Measurements from ENCODE around the gene PRODH2.

The PRODH2 gene

GRCh38 chr19:35753634-35754369 is 58.8 kb downstream of the PRODH2 start:
- TF ChIP-seq TAF1 (IDR thresholded peaks at IDR 0.05; ENCODE audit: borderline replicate concordance, insufficient read depth, low read length), result no peak
- TF ChIP-seq SIN3A (IDR thresholded peaks at IDR 0.05; ENCODE audit: borderline replicate concordance, insufficient read depth, low read length), result no peak
- no peak for TF ChIP-seq POLR2AphosphoS5 (IDR thresholded peaks at IDR 0.05; ENCODE audit: low read depth, low read length)
- TF ChIP-seq, protein P1, sequence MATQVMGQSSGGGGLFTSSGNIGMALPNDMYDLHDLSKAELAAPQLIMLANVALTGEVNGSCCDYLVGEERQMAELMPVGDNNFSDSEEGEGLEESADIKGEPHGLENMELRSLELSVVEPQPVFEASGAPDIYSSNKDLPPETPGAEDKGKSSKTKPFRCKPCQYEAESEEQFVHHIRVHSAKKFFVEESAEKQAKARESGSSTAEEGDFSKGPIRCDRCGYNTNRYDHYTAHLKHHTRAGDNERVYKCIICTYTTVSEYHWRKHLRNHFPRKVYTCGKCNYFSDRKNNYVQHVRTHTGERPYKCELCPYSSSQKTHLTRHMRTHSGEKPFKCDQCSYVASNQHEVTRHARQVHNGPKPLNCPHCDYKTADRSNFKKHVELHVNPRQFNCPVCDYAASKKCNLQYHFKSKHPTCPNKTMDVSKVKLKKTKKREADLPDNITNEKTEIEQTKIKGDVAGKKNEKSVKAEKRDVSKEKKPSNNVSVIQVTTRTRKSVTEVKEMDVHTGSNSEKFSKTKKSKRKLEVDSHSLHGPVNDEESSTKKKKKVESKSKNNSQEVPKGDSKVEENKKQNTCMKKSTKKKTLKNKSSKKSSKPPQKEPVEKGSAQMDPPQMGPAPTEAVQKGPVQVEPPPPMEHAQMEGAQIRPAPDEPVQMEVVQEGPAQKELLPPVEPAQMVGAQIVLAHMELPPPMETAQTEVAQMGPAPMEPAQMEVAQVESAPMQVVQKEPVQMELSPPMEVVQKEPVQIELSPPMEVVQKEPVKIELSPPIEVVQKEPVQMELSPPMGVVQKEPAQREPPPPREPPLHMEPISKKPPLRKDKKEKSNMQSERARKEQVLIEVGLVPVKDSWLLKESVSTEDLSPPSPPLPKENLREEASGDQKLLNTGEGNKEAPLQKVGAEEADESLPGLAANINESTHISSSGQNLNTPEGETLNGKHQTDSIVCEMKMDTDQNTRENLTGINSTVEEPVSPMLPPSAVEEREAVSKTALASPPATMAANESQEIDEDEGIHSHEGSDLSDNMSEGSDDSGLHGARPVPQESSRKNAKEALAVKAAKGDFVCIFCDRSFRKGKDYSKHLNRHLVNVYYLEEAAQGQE (IDR thresholded peaks at IDR 0.05; ENCODE audit: insufficient read depth in 1 of 2, low read depth in 2 of 2, low read length in 2 of 2), result no peak
- TF ChIP-seq FOXP2 (optimal IDR thresholded peaks at IDR 0.05; ENCODE audit: borderline replicate concordance, extremely low read depth, extremely low read length, insufficient read depth), result no peak

DNA sequence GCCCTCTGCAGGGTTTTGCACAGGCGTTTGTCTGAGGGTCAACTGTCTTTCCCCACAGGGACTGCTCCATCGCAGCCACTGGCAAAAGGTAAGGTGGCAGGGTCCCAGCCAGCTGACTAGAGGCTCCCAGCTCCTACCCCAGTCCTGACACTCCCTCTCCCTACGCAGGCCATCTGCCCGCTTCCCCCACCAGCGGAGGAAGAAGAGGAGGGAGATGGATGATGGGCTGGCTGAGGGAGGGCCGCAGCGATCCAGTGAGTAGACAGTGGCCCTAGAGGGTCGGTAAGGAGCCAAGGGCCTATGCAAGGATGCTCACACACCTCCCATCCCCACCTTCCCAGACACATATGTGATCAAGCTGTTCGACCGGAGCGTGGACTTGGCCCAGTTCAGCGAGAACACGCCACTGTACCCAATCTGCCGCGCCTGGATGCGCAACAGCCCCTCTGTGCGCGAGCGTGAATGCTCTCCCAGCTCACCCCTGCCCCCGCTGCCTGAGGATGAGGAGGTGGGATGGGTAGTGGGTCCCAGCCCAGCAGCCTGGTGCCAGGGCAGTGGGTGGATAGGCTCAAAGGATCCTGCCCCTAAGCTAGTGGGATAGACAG is 59.8 kb downstream of the PRODH2 start:
- TF ChIP-seq SIN3A (IDR thresholded peaks at IDR 0.05; ENCODE audit: borderline replicate concordance, insufficient read depth, low read length), result no peak
- TF ChIP-seq POLR2AphosphoS5 (IDR thresholded peaks at IDR 0.05; ENCODE audit: low read depth, low read length), result no peak
- TF ChIP-seq, protein P1 (IDR thresholded peaks at IDR 0.05; ENCODE audit: insufficient read depth in 1 of 2, low read depth in 2 of 2, low read length in 2 of 2), result no peak
- no peak for TF ChIP-seq FOXP2 (optimal IDR thresholded peaks at IDR 0.05; ENCODE audit: borderline replicate concordance, extremely low read depth, extremely low read length, insufficient read depth)
- no peak for TF ChIP-seq TAF1 (IDR thresholded peaks at IDR 0.05; ENCODE audit: borderline replicate concordance, insufficient read depth, low read length)

DNA sequence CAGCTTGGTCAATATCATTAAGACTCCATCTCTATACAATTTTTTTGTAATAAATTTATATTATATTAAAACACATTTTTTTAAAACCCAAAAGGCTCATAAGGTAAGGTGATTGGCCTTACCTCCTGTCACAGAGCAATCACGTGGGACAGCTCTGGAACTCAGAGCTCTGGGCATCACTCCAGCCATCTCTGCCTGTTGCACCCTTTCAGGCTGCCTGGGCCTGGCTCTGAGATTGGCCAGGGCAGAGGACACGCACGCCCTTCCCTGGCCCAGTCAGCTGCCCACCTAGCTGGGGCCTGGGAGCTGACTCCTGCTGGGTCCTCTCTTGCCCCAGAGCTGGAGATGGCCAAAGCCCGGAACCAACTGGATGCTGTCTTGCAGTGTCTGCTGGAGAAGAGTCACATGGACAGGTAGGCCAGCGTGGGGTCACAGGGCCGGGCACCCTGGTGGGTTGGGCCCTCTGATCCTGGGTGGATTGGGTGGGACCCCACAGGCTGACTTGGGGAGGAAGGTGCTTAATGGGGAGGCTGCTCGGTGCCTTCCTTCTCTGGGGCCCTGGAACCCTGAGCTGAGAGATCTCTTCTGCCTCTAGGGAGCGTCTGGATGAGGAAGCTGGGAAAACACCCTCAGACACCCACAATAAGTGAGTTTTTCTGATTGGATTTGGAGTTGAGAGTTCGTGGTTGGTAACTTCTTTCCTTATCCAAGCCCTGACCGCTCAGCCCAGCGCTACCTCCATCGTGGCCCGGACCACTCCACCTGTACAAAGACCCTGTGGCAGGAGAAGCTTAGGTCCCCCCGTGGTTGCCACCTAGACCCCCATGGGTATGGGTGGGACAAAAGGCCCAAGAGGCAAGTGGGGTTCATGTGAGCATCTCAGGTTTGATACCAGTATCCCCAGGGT is 60.6 kb downstream of the PRODH2 start:
- TF ChIP-seq, protein P1 (IDR thresholded peaks at IDR 0.05; ENCODE audit: insufficient read depth in 1 of 2, low read depth in 2 of 2, low read length in 2 of 2), result no peak
- TF ChIP-seq FOXP2 (optimal IDR thresholded peaks at IDR 0.05; ENCODE audit: borderline replicate concordance, extremely low read depth, extremely low read length, insufficient read depth) (no peak), TAF1 (IDR thresholded peaks at IDR 0.05; ENCODE audit: borderline replicate concordance, insufficient read depth, low read length) (no peak), SIN3A (IDR thresholded peaks at IDR 0.05; ENCODE audit: borderline replicate concordance, insufficient read depth, low read length) (no peak), POLR2AphosphoS5 (IDR thresholded peaks at IDR 0.05; ENCODE audit: low read depth, low read length) (no peak)

DNA sequence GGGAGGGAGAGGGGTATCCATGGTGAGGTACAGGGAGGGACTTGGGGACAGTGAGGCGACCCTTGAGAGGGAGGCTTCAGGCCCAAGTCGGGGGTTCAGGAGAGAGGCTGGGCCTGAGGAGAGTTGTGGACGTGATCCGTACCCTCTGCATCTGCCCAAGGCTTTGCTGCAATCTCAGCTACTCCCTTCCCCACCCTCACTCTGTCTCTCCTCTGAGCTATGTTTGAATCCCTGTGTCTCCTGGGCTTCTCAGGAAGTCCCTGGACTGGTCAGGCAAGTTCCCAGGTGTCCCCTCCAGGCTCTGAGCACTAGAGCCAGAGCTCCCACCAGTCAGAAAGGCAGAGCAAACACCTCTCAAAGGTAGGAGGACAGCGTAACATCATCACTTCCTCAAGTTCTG is 62.5 kb downstream of the PRODH2 start:
- TF ChIP-seq FOXP2 (optimal IDR thresholded peaks at IDR 0.05; ENCODE audit: borderline replicate concordance, extremely low read depth, extremely low read length, insufficient read depth), result no peak
- TF ChIP-seq, protein P1 (IDR thresholded peaks at IDR 0.05; ENCODE audit: insufficient read depth in 1 of 2, low read depth in 2 of 2, low read length in 2 of 2), result no peak
